D721Med (cell line): ENCODE results near the gene PRCP.

Source experiments
- DNase-seq: peaks from one replicate; pipeline ENCODE4 v3.0.0; 2011; ENCODE audit warnings: low spot score; ENCODE audit not compliant: insufficient read length
- FAIRE-seq: peaks from 2 replicates; lab custom pipeline; 2011; peaks lifted over from hg19 to GRCh38; lab: Jason Lieb, UNC
- CTCF ChIP-seq: IDR thresholded peaks from 2 replicates; pipeline ENCODE4 v1.5.1; 2012; ENCODE audit warnings: mild to moderate bottlenecking, control low read depth; ENCODE audit not compliant: insufficient read depth; ENCODE audit errors: missing control alignments

PRCP gene

GRCh38 chr11:82830746-82831145 is 69.5 kb downstream of the PRCP start:
- FAIRE-seq (no peak), DNase-seq (no peak)
- no peak for TF ChIP-seq CTCF

- no peak for TF ChIP-seq CTCF
- DNase-seq = no peak
- no peak for FAIRE-seq
Observed at GRCh38 chr11:82829101-82829500, 71.1 kb downstream of the PRCP start.

GRCh38 chr11:82828472-82828871 is 71.8 kb downstream of the PRCP start:
- FAIRE-seq (no peak), DNase-seq (no peak)
- TF ChIP-seq CTCF = no peak

GRCh38 chr11:82826526-82826925 is 73.7 kb downstream of the PRCP start:
- DNase-seq (no peak), FAIRE-seq (no peak)
- no peak for TF ChIP-seq CTCF

- DNase-seq = no peak
- FAIRE-seq = no peak
- no peak for TF ChIP-seq CTCF
Observed at GRCh38 chr11:82823647-82824619, 76.3 kb downstream of the PRCP start.

GRCh38 chr11:82818409-82819043 is 81.7 kb downstream of the PRCP start:
- DNase-seq (no peak), FAIRE-seq (no peak)
- TF ChIP-seq CTCF = no peak
